ENCODE data around the gene FGF18.

- TF ChIP-seq CTCF (IDR thresholded peaks at IDR 0.05) (no peak), POLR2A (IDR thresholded peaks at IDR 0.05) (no peak)
Observed at GRCh38 chr5:171477101-171477500, 57.7 kb downstream of the FGF18 start.

Measured in heart left ventricle (tissue), 13 donors.